SU-DHL-6 (cell line): ENCODE measurements around the gene AGTRAP.

ENCODE experiments used
- EZH2phosphoT487 ChIP-seq: fragments of 200-600 bp; sonication (generic), shearing (Covaris generic); conservative IDR thresholded peaks from 2 replicates; pipeline ENCODE4 v1.6.1; 2018; ENCODE audit warnings: mild to moderate bottlenecking, antibody characterized with exemption, low read length, moderate library complexity, mixed read lengths
- TF ChIP-seq, protein P1 (sequence below): fragments of 200-600 bp; sonication (generic); IDR thresholded peaks from one replicate; pipeline ENCODE4 v1.5.1; 2017; ENCODE audit warnings: antibody characterized with exemption, mild to moderate bottlenecking, low read length, moderate library complexity; ENCODE audit not compliant: insufficient read depth, poor library complexity, severe bottlenecking

DNA sequence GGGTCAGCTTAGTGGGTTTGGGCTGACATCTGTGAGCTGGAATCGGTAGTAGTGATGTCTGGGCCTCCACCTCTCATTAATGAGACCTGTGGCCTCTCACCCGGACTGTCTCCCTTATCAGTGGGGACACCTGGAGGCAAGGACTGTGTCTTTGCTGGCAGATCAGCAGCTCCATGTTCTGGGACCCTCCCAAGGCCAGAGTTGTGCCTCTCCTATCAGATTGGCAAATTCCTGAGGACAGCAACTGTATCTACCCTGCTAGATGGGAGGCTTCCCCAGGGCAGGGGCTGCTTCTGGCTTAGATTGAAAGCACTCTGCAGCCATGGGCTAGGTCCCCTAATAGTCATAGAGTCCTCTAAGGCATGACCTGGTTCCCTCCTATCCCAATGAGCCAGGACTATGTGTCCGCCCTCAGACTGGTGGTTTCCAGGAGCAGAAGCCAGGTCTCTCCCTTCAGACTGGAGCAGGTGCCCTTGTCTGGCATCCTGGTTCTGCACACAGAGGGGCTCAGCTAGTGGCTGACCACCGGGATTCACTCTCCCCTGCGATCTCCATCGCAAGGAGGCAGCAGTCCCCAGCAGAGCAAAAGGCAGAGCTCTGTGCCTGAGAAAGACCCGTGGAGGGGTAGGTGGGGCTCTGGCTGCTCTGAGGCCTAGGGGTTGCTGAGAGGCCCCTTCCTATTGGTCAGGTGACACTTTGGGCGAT lies 38.6 kb upstream of the AGTRAP start:
- TF ChIP-seq, protein P1, sequence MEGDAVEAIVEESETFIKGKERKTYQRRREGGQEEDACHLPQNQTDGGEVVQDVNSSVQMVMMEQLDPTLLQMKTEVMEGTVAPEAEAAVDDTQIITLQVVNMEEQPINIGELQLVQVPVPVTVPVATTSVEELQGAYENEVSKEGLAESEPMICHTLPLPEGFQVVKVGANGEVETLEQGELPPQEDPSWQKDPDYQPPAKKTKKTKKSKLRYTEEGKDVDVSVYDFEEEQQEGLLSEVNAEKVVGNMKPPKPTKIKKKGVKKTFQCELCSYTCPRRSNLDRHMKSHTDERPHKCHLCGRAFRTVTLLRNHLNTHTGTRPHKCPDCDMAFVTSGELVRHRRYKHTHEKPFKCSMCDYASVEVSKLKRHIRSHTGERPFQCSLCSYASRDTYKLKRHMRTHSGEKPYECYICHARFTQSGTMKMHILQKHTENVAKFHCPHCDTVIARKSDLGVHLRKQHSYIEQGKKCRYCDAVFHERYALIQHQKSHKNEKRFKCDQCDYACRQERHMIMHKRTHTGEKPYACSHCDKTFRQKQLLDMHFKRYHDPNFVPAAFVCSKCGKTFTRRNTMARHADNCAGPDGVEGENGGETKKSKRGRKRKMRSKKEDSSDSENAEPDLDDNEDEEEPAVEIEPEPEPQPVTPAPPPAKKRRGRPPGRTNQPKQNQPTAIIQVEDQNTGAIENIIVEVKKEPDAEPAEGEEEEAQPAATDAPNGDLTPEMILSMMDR, result no peak
- no peak for TF ChIP-seq EZH2phosphoT487
